H1 (cell line): Measurements from ENCODE around the gene CSNK2B. TPM values are rescaled to one million over a fixed set of nuclear protein-coding genes. Genes with fewer than 3 reads are reported as not detected.
A peak's percentile ranks its signal among the peaks of the same experiment; 100 is the strongest.

Experiments used
- BRCA1 ChIP-seq: IDR thresholded peaks from 2 replicates; pipeline ENCODE4 v1.6.1; 2012; ENCODE audit warnings: low read depth, low read length, improper control_type of control experiment
- CHD2 ChIP-seq: IDR thresholded peaks from 2 replicates; pipeline ENCODE4 v1.6.1; 2012; ENCODE audit warnings: low read length, improper control_type of control experiment
- E2F6 ChIP-seq: IDR thresholded peaks from 2 replicates; pipeline ENCODE4 v1.6.1; 2012; ENCODE audit warnings: inconsistent platforms
- EGR1 ChIP-seq: IDR thresholded peaks from 2 replicates; pipeline ENCODE4 v1.6.1; 2011; ENCODE audit warnings: low read depth, low read length, borderline replicate concordance
- EP300 ChIP-seq, 2 experiments: IDR thresholded peaks; 1 replicate in 1 of 2; 2 replicates in 1 of 2; pipeline ENCODE4 v1.6.1; 2011 to 2012; ENCODE audit warnings: low read depth in 2 of 2, low read length in 2 of 2, mild to moderate bottlenecking in 2 of 2, borderline replicate concordance in 1 of 2, inconsistent platforms in 1 of 2, moderate library complexity in 1 of 2
- FOSL1 ChIP-seq: IDR thresholded peaks from 2 replicates; pipeline ENCODE4 v1.6.1; 2011; ENCODE audit warnings: mild to moderate bottlenecking, low read depth, low read length, moderate library complexity; ENCODE audit not compliant: insufficient read depth
- HDAC2 ChIP-seq, 2 experiments: fragments of 300-600 bp in 1 of 2; sonication (generic) in 1 of 2; IDR thresholded peaks; 2 replicates each; pipeline ENCODE4 v1.6.1; 2011 to 2012; ENCODE audit warnings: low read depth in 2 of 2, low read length in 2 of 2, mild to moderate bottlenecking in 2 of 2, moderate library complexity in 2 of 2, borderline replicate concordance in 1 of 2, inconsistent platforms in 1 of 2
- JUND ChIP-seq: IDR thresholded peaks from 2 replicates; pipeline ENCODE4 v1.6.1; 2011; ENCODE audit warnings: mild to moderate bottlenecking, improper control_type of control experiment, low read length
- KDM5A ChIP-seq: fragments of 200-600 bp; IDR thresholded peaks from 2 replicates; pipeline ENCODE4 v1.7.1; 2012; ENCODE audit warnings: mild to moderate bottlenecking, low read length, inconsistent platforms, mixed read lengths
- MAFK ChIP-seq: IDR thresholded peaks from 2 replicates; pipeline ENCODE4 v1.6.1; 2012; ENCODE audit warnings: low read depth, mild to moderate bottlenecking, improper control_type of control experiment, low read length
- MAX ChIP-seq: IDR thresholded peaks from 2 replicates; pipeline ENCODE4 v1.6.1; 2012; ENCODE audit warnings: inconsistent platforms
- RNF2 ChIP-seq: fragments of 200-900, 300-1000 bp; sonication (generic); IDR thresholded peaks from 2 replicates; pipeline ENCODE4 v1.7.1; 2016; ENCODE audit warnings: borderline replicate concordance, low read depth, mild to moderate bottlenecking, antibody characterized with exemption, low read length; ENCODE audit not compliant: poor library complexity, severe bottlenecking; ENCODE audit errors: missing control alignments
- SIX5 ChIP-seq: IDR thresholded peaks from 2 replicates; pipeline ENCODE4 v1.6.1; 2011; ENCODE audit warnings: mild to moderate bottlenecking, low read depth, low read length
- SP2 ChIP-seq: IDR thresholded peaks from 2 replicates; pipeline ENCODE4 v1.6.1; 2012; ENCODE audit warnings: mild to moderate bottlenecking, low read length, inconsistent platforms
- SUZ12 ChIP-seq: fragments of 200-600 bp; sonication (generic); IDR thresholded peaks from 2 replicates; pipeline ENCODE4 v1.6.1; 2012; ENCODE audit warnings: mild to moderate bottlenecking, inconsistent platforms, low read length, moderate library complexity, mixed read lengths
- YY1 ChIP-seq: IDR thresholded peaks from 2 replicates; pipeline ENCODE4 v1.6.1; 2011; ENCODE audit warnings: low read depth, mild to moderate bottlenecking, low read length
- polyA plus RNA-seq, 7 experiments: library from polyadenylated mRNA; depleted of rRNA in 3 of 7; stranded (reverse) in 5 of 7; unstranded in 2 of 7; fragments of >200 nt in 5 of 7; fragments of 200-250 nt in 2 of 7; gene quantifications; 1 replicate in 5 of 7; 2 replicates in 1 of 7; 4 replicates in 1 of 7; pipeline versions ENCODE4 v1.2.1 to v1.2.3, GENCODE V29; 2011 to 2013; ENCODE audit warnings: missing spikeins in 2 of 7, mixed read lengths in 2 of 7
- total RNA-seq: library from RNA; stranded (reverse); fragmentation: NEBNext Ultra II Directional; extraction: Animal tissue kit (Norgen Biotek cat#: 25700); gene quantifications from 2 replicates; pipeline ENCODE4 v1.2.1, GENCODE V29; 2021
- TF ChIP-seq, protein P1 (sequence below): IDR thresholded peaks from 2 replicates; pipeline ENCODE4 v1.6.1; 2012; ENCODE audit warnings: low read length, inconsistent platforms

The CSNK2B gene
- total and polyA plus RNA-seq, 2 of the 8 experiments (the other 6 are each of a cell fraction or from before 2014, with no cell fraction given): 169 to 208 TPM

GRCh38 chr6:31664790-31665500, 935 bp upstream of the CSNK2B start, which contains the start of gene GPANK1 (continued):
- TF ChIP-seq HDAC2 (IDR thresholded peaks at IDR 0.05; ENCODE audit: borderline replicate concordance in 1 of 2, low read depth in 2 of 2, low read length in 2 of 2) (0 out of 4 replicates have a peak, but pooled peaks of 1 of the 2 experiments have one; percentile 20), EGR1 (peak; percentile 38; the same call in 1 of the 2 replicates), FOSL1 (no peak), RNF2 (no peak), YY1 (peak; percentile 95), MAX (peak; percentile 80), SP2 (no peak), SUZ12 (no peak), KDM5A (peak; percentile 37; the same call in 1 of the 2 replicates), BRCA1 (no peak), SIX5 (no peak), JUND (no peak), MAFK (no peak), EP300 (IDR thresholded peaks at IDR 0.05; ENCODE audit: borderline replicate concordance in 1 of 2, low read depth in 2 of 2, low read length in 2 of 2) (no peak), E2F6 (peak; percentile 82), CHD2 (peak; percentile 31; the same call in 1 of the 2 replicates)
- TF ChIP-seq, protein P1, sequence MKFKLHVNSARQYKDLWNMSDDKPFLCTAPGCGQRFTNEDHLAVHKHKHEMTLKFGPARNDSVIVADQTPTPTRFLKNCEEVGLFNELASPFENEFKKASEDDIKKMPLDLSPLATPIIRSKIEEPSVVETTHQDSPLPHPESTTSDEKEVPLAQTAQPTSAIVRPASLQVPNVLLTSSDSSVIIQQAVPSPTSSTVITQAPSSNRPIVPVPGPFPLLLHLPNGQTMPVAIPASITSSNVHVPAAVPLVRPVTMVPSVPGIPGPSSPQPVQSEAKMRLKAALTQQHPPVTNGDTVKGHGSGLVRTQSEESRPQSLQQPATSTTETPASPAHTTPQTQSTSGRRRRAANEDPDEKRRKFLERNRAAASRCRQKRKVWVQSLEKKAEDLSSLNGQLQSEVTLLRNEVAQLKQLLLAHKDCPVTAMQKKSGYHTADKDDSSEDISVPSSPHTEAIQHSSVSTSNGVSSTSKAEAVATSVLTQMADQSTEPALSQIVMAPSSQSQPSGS: no peak
